Left hindlimb (tissue), 1 donor: ENCODE results near the gene SPON1.

Experiments used
- DNase-seq: peaks from one replicate; pipeline ENCODE4 v3.0.0-alpha.2; 2018

Gene SPON1

DNA sequence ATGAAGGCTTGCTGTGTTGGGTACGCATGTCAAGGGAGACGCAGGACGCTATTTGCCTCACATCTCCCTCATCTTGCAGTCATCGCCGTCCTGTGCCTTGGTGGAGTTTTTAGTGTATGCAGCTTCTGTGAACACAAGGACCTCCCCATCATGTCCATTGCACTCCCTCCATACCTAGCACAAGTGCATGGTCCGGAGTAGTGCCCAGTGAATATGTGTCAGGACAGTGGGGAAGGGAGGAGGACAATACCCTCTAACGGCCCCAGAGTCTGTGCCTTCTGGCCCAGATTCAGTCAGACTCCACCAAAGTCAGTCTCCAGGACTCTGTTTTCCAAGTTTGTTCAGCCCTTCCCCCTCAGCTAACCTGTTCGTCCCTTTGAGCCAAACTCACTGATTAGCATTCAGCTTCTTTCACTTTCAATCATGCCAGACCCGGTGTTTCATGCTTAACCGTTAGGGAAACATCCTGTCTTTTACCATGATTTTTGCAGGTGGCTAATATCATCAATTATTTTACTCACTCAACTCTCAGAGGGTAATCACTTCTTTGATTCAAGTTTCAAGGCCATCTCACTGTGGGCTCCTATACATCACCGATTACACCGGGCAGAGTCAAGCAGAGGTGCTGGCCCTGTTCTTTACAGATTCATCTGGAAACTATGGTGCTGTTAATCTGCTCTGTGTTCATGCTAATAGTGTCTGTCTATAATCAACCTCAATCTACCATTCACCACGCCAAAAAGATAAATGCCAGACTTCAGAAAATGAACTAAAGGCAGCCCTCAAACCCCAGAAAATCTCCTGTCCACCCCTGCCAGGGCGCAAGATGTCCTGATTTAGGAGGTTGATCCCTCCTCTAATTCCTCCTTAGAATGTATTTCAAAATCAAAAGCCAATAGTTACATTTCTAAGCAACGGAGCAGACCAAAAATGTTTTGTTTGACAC, 240.0 kb downstream of the SPON1 start:
- DNase-seq, result no peak

DNA sequence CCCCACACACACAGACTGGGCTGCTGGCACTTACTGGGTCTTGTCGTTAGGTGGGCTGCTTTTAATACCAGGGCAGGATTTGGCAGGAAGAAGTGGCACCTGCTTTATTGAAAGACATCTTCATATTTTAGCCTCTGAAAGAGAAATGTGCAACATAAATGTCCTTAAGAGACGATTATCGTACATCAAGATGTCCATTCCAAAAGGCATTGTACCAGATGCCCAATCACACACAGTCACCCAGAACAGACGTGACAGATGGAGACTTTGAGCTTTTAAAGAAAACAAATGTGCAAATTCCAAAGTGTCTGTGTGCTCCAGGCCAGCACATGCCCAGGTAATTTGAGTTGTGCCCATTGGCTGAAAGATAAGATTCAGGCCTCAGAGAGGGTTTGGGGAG, 240.8 kb downstream of the SPON1 start:
- DNase-seq, result no peak

DNA sequence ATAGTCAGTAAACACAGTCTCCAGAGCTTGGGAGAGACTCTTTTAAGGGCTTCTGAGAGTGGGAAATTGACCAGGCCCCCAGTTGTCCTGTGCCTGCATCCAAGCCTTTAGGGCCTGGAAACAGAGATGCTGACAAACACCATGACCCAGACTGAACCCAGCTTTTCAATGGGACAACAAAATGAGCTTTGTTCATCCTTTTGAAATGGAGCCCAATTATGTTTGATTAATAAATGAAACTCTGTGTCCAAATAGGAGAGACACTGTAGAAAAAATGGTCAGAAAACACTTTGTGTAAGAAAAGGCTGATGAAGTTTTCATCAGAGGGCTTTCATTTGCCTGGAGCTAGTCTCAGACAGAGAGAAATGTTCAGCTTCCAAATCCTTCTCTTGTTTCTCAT, 250.5 kb downstream of the SPON1 start:
- no peak for DNase-seq

DNA sequence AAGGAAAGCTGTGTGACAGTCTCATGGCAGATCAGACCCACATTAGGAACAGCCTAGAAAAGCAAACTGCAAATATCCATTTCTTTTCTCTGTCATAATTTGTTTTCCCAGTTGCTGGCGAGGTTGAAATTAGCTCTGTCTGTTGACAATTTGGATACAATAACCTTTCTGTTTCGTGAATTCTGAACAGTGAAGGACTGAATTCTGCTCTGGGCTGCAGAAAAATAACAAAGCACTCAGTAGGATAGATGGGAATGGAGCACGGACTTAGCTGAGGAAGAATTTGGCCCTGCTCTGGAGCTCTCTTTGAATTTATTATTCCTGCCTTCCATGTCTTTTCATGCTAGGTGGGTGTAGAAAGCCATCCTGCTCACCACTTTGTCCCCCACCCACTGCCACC, 256.2 kb downstream of the SPON1 start:
- DNase-seq, result no peak

DNA sequence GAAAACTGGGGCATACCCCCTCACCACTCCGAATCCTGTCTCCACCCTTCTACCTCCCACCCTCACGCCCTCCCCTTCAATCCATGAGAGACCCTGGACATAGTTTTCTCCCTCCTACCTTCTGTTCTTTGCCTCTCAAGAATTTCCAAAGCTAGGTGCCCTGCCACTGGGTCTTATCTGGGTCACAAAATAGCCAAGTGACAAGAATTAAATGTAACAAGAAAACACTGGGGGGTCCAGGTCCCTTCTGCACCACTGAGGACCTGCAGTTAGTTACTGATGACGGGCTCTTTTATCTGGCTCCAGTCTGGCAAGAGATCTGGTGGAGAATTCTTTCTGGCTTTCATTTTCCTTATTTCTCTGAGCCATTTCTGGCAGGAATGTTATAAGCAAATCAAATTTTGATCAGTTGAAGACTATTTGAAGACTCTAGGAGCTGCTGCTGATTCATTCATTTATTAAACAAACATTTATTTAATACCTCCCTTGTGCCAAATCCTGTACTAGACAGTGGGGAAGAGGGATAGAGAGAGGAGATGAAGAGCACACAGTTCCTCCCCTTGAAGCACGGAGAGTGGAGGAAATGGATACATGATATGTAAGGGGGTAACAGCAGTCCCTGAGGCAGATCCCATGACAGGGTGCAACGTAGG, 261.2 kb downstream of the SPON1 start:
- DNase-seq, result no peak

DNA sequence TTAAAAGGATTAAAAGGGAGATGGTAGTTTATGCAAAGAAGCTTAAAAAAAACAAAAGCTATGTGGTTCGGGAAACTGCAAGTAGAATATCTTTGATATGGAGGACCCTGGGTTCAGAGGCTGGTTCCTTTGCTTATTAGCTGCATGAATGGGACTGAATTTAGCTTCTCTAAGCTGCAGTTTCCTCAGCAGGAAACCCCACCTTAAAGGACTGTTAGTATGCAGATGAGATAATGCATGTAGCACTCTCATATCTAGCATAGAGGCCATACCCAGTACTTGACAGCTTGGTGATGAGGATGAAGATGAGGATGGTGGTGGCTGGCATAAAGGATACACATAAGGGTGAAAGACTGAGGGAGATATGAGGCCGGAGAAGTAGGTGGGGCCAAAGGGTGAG, 261.9 kb downstream of the SPON1 start:
- DNase-seq, result no peak

DNA sequence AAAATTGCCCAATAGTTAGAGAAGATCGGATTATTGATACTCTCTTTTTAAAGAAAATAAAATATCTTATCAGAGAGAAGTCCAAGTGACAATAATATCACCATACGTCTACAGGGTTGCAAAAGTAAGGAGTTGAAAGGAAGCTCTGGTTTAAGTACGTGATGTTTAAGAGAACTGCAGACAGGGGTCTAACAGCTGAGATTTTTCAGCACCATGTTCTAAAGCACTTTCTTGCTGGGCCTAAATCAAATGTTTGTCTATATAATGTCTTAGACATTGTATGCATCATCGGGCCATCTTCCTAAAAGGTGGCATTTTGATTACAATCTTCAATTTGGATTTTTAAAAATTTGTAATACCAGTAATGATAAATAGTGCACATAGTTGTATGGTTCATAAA, 263.1 kb downstream of the SPON1 start:
- DNase-seq, result no peak

DNA sequence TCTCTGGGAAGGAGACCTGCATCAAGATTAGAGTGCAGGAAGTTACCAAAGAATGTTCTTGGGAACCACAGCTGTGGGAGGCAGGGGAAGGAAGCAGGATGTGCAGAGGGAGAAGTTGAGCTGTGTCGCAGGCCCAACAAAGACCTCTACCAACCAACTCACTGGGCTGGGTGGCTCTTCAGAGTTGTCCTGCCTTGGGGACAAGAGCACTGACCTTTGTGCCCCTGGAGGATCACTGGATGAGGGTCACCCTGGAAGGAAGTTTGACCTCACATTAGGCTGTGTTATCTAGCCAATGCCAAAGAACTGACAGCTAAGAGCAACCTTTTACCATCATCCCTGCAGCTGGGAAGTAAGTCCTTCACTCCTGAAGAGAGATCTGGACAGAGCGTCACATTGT, 265.8 kb downstream of the SPON1 start:
- DNase-seq, result no peak

DNA sequence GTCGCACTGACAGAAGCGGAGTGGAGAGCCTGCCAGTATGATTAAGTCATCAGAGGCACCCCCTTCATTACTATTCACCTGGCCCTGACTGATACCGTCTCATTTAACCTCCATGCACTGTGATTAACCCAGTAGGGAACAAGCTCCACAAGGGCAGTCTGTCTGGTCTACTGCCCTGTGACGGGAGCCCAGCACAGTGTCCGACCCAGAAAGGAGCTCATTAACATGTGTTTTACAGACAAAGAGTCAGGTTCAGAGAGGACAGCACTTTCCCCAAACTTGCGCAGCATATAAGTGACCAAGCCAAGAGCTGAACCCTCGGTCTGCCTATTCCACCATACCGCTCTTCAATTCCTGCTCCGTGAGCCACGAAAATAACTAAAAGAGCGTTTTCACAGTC, 266.9 kb downstream of the SPON1 start:
- no peak for DNase-seq

DNA sequence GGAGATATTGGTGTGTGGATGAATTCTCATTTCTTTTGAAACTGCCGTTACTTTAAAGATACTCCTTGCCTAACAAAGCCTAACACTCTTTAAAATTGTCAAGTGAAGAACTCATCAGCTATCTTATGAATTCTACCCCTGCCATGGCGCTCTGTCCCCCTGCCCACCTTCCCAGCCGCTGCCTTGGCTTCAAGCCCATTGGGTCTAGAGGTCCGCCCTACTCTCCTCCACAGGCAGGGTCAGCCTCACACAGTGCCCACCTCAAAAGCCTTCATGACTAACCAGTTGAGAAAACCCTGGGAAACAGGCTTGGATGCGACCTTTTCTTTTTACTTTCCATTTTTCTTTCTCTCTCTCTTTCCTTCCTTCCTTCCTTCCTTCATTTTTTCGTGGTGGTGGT, 267.9 kb downstream of the SPON1 start:
- no peak for DNase-seq

DNA sequence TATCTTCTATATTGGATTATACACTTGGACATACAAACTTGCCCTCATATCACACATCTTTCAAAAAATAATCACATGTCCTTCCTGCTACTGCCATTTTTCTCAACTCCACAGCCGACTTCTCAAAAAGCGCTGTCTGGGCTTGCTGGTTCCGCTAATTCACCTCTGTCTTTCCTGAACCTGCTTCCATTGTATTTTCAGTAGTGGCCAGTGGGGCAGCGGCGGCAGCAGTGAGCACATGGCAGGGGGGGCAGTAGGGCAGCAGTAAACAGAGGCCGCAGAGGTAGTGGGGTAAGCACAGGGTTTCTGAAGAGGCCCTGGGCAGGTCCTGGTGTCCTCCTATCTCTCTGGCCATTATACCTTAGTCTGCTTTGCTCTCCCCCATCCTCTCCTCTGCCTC, 270.1 kb downstream of the SPON1 start:
- no peak for DNase-seq

DNA sequence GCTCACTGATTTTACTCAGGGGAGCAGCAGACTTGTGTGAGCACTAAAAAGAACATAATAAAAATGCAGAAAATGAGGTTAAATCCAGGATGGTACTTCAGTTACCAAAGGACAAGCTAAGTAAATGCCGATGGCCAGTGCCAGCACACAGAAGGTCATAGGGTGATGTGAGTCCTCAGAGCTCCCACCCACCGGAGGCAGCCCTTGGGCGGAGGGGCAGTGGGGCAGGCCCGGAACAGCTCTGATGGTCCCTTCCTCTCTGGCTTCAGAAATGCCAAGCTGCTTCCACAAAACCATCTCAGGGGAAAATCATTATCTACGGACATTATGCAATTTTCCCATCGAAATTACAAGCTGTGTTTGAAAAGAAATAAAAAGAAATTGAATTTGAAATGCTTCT, 271.9 kb downstream of the SPON1 start:
- DNase-seq, result no peak

DNA sequence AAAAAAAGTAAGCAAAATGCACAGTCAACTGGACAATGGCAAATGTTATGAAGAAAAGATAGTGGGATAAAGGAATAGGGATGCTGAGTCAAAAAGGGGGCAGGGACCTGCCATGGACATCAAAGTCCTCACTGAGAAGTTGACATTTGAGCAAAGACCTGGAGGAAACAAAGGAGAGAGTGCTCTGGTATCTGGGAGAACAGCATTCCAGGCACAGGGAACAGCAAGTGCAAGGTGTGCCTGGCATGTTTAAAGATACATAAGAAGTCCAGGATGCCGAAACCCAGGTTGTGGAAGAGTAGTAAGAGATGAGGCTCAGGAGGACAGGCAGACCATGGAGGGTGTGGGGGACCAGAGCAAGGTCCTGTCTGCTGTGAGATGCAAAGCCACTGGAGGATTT, 273.2 kb downstream of the SPON1 start:
- no peak for DNase-seq

DNA sequence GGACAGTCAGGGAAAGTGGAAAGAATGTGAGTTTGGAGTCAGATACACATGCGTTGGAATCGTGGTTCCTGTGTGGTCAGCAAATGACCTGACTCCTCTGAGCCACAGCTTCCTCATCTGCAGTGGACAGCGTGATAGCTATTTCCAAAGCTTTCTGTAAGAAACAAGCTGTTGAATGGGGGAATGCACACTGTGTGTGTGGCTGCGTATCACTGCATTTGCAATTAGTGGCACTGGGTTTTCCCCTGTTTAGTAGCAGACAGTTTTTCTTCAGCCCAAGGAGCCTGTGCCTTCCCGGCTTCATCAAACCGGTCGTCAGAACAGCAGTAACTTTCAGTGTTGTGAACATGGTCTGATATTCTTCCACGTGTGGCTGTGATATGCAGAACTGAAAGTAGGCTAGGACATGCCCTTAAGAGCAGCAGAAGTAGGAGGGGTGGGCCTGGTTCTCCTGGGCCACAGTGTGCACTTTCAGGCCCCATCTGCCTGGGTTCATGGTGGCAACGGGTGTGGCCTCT, 275.0 kb downstream of the SPON1 start:
- DNase-seq, result no peak

DNA sequence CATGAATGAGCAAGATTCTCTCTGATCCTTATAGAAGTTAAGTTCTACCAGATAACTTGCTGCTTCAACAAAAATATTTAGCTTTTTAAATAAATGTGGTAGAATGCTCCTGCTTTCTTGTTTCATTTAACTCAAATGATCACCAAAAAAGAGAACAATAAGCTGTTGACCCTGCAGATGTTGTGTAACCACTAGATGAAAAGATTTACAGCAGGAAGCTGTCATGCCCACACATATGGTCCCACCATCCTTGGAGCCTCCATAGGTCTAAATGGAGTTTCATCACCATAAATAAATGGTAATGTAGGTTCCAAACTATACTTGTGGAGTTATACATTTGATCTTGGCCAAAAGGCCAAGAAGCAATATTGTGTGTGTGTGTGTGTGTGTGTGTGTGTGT, 277.7 kb downstream of the SPON1 start:
- DNase-seq, result no peak

DNA sequence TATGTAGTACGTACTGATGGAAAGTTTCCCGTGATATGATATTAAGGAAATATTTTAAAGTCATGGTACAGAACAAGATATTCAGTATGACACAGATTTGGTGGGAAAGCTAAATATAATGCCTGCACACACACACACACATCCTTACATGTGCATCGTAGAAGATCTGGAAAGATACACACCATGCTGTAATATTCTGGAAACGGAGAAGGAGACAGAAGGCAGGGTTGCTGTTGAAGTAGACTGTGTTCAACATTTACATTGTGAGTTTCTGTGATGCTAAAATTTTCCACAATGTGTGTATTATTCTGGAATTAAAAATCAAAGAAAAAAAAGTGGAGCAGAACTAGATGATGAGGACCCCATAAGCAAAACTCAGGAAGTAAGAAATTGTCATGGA, 278.4 kb downstream of the SPON1 start:
- no peak for DNase-seq

DNA sequence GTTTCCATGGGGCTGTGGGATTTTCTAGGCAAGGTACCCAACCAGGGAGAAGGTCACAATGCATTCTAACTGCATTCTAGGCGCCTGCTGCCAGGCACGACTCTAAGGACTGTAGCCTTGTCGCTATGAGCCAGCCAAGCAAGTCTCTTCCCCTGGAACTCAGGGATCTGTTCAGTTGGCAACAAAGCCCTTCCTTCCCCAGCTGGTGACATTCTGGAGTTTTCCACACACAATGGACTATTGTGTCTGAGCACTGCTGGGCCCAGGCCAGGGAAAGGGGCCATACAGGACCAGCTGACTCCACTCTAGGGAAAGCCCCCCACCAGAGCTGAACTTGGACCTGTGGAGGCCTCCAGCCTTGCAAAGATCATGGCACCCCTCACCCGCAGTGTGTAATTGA, 279.7 kb downstream of the SPON1 start:
- DNase-seq, result no peak

DNA sequence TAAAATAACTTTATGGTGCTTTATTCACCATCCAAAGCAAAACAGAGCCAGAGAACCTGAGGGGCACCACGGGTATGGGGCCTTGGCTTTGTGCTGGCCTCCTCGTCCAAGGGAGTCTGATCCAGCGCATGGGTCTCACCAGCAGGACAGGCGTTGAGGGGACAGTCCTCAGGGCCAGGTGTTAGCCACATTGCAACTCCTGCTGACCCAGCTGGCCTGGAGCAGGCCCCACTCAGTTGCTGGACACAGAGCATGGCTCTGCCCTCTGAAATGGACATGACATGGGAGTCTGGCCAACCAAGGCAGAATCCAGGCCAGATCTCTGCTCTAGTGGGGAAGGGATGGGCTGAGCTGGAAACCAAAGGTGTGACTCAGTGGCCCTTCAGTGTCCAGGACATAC, 280.2 kb downstream of the SPON1 start:
- no peak for DNase-seq

DNA sequence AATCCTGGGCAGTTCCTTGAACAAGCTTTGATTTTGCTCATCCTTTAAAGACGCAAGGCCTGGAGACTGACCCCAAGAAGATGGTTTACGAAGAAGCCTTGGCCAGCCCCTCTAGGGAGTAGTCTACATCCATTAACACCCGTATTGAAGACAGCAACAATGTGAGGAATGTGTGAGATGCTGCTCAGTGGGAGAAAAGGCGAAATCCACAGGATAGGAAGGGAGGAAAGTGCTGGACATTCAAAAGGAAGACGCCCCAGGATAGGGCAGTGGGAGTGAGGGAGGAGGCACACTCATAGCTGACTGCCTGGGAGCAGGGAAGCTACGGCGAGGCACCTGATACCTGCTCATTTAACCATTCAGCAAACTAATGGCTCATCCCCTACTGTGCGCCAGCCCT, 282.4 kb downstream of the SPON1 start:
- no peak for DNase-seq

DNA sequence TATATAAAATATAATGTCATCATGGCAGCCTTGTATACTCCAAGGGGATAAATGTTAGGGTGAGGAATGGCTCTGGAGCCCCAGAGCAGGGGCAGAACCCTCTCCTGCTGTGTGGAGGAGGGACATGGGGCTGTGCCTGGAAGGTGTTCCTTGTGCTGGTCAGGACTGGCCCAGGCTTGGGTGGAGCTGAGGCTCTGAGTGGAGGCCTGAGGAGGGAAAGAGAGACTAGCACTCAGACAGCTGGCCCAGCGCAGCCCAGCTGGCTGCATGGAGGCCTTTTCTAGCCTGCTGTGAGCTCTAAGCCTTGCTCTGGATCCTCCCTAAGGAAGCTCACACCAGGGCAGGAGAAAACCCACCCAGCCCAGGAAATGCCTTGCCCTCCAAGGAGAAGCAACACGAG, 282.9 kb downstream of the SPON1 start:
- DNase-seq, result no peak

DNA sequence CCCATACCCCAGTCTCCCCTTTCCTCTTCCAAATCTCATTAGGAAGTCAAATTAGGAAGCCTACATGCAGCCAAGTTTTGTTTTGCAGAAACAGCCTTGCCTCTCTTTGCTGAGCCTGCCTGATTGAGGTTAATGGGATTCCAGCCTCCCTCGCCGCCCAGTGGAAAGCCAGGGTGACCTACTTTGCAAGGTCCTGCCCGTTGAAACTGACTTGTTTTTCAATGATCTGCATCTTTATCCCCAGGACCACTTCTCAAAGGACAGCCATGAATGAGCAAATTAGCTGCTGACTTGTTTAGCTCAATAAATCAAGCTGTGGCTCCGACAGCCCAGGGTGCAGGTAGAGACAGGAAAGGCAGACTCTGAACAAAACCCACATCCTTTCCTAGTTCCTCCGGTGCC, 286.1 kb downstream of the SPON1 start:
- no peak for DNase-seq

DNA sequence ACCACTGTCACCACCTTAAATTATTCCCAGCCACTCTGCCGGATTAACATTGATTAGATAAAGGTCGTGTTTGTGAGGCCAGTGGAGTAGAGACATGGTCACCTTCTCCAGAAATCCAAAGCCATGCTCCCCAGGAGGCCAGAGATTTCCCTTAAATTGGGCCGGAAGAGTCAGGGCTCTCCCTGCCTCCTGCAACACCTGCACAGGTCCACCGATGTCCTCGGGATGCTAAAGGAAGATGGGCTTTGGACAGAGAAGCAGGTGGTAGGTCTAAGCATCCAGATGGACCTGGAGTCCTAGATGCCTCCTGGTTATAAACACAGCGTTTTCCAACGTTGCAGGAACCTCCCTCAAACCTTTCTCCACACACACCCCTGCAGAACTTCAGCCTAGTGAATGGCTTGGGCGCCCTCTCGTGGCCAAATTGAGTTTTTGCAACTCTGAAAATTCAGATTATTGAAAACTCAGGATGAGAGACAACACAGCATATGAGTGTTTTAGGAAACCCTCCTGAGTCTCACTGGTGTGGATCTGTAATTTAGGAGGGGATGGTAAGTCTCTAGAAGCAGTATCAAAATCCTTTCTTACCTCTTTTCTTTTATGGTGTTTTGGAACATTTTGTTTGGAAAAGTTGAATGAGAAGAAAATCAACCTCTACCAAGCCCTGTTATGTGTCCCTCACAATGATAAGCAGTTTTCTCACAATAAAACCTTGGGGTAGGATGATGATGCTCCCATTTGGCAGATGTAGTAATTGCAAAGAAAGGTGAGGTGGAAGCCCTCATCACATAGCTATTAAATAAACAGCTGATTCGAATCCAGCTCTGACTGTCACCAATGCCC, 286.8 kb downstream of the SPON1 start:
- DNase-seq, result peak; percentile 58

DNA sequence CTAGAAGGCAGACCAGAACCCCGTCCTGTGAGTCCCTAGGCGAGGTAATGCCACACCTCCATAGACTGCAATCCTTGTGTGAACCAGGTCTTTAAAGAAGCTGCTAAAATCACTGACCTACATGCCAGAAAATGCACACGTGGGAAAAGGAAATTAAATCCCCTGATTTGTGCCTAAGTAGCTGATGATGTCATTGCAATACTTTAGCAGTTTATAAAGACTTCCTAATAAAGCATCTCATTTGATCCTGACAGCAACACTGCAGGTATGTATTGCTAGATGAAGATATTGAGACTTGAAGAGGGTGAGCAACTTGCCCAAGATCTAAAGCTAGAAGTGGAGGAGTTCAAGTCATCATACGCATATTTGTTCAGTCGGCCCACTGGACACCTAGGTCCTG, 289.2 kb downstream of the SPON1 start:
- no peak for DNase-seq
